Measurements from ENCODE around the gene GPN2. TPM values are rescaled to one million over a fixed set of nuclear protein-coding genes. Genes with fewer than 3 reads are reported as not detected.
"Not testable (repeated sequence)": the region's sequence is repeated elsewhere in the genome, so short reads cannot be mapped to it uniquely, and the experiment has no call there.

GPN2 gene
- total and polyA plus RNA-seq, 5 donors from 2014 or later, result 12.1 to 45.5 (median 21.9) TPM

DNA sequence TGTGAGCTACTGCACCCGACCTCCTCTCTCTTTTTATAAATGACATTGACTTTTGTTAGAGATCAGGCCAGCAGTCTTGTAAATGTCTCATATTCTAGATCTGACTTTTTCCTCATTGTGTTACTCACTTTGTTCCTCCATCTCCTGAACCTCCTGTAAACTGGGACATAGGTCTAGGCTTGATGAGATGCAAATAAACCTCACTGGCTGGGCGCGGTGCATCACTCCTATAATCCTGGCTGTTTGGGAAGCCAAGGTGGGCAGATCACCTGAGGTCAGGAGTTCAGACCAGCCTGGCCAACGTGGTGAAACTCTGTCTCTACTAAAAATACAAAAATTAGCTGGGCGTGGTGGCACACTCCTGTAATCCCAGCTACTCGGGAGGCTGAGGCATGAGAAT is 42.3 kb downstream of the GPN2 start:
- H3K36me3 Mint-ChIP-seq, result peaks cover 36% of the 10 kb centered on the region
- not testable (repeated sequence) for H3K4me1 ChIP-seq (ENCODE audit: control insufficient read depth, insufficient read depth, low read length, poor library complexity, severe bottlenecking); H3K9me3 ChIP-seq (ENCODE audit: control insufficient read depth in 2 of 2, low read length in 2 of 2); H3K27ac ChIP-seq (ENCODE audit: insufficient read depth, low read length, poor library complexity, severe bottlenecking); H3K9me3 Mint-ChIP-seq; ATAC-seq (ENCODE audit: low read depth in 2 of 2); H3K27me3 Mint-ChIP-seq; H3K4me3 Mint-ChIP-seq; H3K27me3 ChIP-seq (ENCODE audit: control insufficient read depth, insufficient read depth, low read length); DNase-seq; H3K4me3 ChIP-seq (ENCODE audit: low read depth, low read length)
- H3K27ac Mint-ChIP-seq, result peak overlapping the region in 1 of 3 donors; percentile 84
- H3K4me1 Mint-ChIP-seq, result peaks cover 0 to 14% (median 7%) of the 10 kb centered on the region in 4 donors
- H3K36me3 ChIP-seq (ENCODE audit: control insufficient read depth, insufficient read depth, low read length), result peaks cover 64% of the 10 kb centered on the region

DNA sequence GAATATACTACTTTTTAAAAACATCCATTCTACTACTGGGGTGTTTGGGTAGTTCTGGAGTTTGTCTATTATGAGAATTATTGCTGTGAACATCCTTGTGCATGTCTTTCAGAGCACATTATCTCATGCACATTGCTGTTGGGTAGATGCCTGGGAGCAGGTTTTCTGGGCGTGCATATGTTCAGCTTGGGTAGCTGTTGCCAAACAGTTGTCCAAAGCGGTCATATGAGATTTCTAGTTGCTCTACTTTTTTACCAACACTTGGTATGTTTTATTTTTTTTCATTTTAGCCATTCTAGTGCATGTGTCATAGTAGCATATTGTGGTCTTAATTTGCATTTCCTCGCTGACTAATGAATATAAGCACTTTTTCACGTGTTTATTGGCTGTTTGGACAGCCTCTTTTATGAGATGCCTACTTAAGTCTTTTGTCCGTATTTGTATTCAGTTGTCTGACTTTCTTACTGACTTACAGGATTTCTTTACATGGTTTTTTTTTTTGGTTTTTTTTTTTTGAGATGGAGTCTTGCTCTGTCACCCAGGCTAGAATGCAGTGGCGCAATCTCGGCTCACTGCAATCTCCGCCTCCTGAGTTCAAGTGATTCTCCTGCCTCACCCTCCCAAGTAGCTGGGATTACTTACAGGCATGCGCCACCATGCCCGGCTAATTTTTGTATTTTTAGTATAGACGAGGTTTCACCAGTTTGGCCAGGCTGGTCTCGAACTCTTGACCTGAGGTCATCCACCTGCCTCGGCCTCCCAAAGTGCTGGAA is 45.5 kb downstream of the GPN2 start:
- H3K27me3 Mint-ChIP-seq, result no peaks in the 10 kb centered on the region
- Histone ChIP-seq H3K27me3 (ENCODE audit: control insufficient read depth, insufficient read depth, low read length) (no peaks in the 10 kb centered on the region), H3K4me3 (ENCODE audit: low read depth, low read length) (no peak overlapping the region), H3K36me3 (ENCODE audit: control insufficient read depth, insufficient read depth, low read length) (peaks cover 56% of the 10 kb centered on the region), H3K27ac (ENCODE audit: insufficient read depth, low read length, poor library complexity, severe bottlenecking) (no peak overlapping the region), H3K4me1 (ENCODE audit: control insufficient read depth, insufficient read depth, low read length, poor library complexity, severe bottlenecking) (peaks cover 7% of the 10 kb centered on the region), H3K9me3 (ENCODE audit: control insufficient read depth in 2 of 2, low read length in 2 of 2) (no peaks in the 10 kb centered on the region)
- peak overlapping the region in 2 of 3 donors; percentile 55 to 58 for H3K27ac Mint-ChIP-seq
- peaks cover 0 to 15% (median 6%) of the 10 kb centered on the region in 4 donors for H3K4me1 Mint-ChIP-seq
- DNase-seq (no peak), ATAC-seq (ENCODE audit: low read depth in 2 of 2) (no peak)
- H3K36me3 Mint-ChIP-seq, result peaks cover 13% of the 10 kb centered on the region
- no peak overlapping the region for H3K4me3 Mint-ChIP-seq
- no peaks in the 10 kb centered on the region for H3K9me3 Mint-ChIP-seq

DNA sequence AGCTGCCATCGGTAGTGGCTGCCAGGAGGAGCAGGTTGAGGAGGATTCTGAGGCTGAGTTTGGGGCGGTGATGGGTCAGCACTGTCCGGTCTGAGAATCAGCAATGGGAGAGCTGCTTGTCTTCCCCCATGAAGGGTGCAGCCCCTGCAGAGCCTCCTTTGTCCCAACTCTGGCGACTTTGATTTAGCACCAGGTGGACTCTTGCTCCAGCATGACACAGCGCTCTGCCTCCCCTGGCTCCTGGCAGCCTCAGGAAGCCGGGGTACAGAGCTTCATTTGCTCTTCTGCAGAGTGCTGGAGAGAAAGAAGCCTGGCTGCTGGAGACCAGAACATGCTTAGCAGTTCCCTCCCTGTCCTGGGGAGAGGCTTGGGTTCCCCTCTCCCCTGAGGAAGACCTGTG is 50.3 kb downstream of the GPN2 start:
- H3K27me3 Mint-ChIP-seq, result no peaks in the 10 kb centered on the region
- H3K4me3 Mint-ChIP-seq, result no peak overlapping the region
- peaks cover 21% of the 10 kb centered on the region for H3K36me3 Mint-ChIP-seq
- H3K36me3 ChIP-seq (ENCODE audit: control insufficient read depth, insufficient read depth, low read length), result peaks cover 47% of the 10 kb centered on the region
- H3K4me3 ChIP-seq (ENCODE audit: low read depth, low read length), result no peak overlapping the region
- ATAC-seq (ENCODE audit: low read depth in 2 of 2) (no peak), DNase-seq (no peak)
- no peaks in the 10 kb centered on the region for H3K9me3 ChIP-seq (ENCODE audit: control insufficient read depth in 2 of 2, low read length in 2 of 2)
- peak overlapping the region; percentile 83 for H3K27ac ChIP-seq (ENCODE audit: insufficient read depth, low read length, poor library complexity, severe bottlenecking)
- H3K4me1 ChIP-seq (ENCODE audit: control insufficient read depth, insufficient read depth, low read length, poor library complexity, severe bottlenecking), result peaks cover 25% of the 10 kb centered on the region
- H3K4me1 Mint-ChIP-seq, result peaks cover 6 to 37% (median 25%) of the 10 kb centered on the region in 4 donors
- H3K27ac Mint-ChIP-seq, result peak overlapping the region in 1 of 3 donors; percentile 89
- H3K27me3 ChIP-seq (ENCODE audit: control insufficient read depth, insufficient read depth, low read length), result no peaks in the 10 kb centered on the region
- no peaks in the 10 kb centered on the region for H3K9me3 Mint-ChIP-seq

DNA sequence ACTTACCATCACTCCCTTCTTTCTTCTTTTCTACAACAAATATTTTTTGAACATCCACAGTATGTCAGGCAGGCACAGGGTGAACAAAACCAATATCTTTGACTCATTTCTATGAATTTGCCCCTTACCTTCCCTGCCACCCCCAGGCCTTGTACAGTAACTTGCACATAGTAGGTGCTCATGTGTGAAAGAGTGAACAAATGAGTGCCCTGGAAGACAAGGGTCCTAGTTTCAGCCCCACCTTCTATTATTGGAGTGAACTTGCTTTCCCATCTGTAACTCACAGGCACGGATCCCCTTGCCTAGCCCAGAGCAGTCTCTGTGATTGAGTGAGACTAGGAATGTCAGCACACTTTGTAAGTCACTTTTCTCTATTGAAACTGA is 50.8 kb downstream of the GPN2 start:
- no peaks in the 10 kb centered on the region for H3K9me3 ChIP-seq (ENCODE audit: control insufficient read depth in 2 of 2, low read length in 2 of 2)
- ATAC-seq (ENCODE audit: low read depth in 2 of 2) (no peak), DNase-seq (no peak)
- peaks cover 6 to 40% (median 26%) of the 10 kb centered on the region in 4 donors for H3K4me1 Mint-ChIP-seq
- peaks cover 51% of the 10 kb centered on the region for H3K36me3 ChIP-seq (ENCODE audit: control insufficient read depth, insufficient read depth, low read length)
- H3K27me3 Mint-ChIP-seq, result no peaks in the 10 kb centered on the region
- no peak overlapping the region for H3K4me3 Mint-ChIP-seq
- H3K4me3 ChIP-seq (ENCODE audit: low read depth, low read length), result peak overlapping the region; percentile 13
- peak overlapping the region; percentile 83 for H3K27ac ChIP-seq (ENCODE audit: insufficient read depth, low read length, poor library complexity, severe bottlenecking)
- no peaks in the 10 kb centered on the region for H3K9me3 Mint-ChIP-seq
- peaks cover 27% of the 10 kb centered on the region for H3K4me1 ChIP-seq (ENCODE audit: control insufficient read depth, insufficient read depth, low read length, poor library complexity, severe bottlenecking)
- peaks cover 21% of the 10 kb centered on the region for H3K36me3 Mint-ChIP-seq
- H3K27me3 ChIP-seq (ENCODE audit: control insufficient read depth, insufficient read depth, low read length), result no peaks in the 10 kb centered on the region
- H3K27ac Mint-ChIP-seq, result peak overlapping the region; percentile 82 to 93 (median 89)

DNA sequence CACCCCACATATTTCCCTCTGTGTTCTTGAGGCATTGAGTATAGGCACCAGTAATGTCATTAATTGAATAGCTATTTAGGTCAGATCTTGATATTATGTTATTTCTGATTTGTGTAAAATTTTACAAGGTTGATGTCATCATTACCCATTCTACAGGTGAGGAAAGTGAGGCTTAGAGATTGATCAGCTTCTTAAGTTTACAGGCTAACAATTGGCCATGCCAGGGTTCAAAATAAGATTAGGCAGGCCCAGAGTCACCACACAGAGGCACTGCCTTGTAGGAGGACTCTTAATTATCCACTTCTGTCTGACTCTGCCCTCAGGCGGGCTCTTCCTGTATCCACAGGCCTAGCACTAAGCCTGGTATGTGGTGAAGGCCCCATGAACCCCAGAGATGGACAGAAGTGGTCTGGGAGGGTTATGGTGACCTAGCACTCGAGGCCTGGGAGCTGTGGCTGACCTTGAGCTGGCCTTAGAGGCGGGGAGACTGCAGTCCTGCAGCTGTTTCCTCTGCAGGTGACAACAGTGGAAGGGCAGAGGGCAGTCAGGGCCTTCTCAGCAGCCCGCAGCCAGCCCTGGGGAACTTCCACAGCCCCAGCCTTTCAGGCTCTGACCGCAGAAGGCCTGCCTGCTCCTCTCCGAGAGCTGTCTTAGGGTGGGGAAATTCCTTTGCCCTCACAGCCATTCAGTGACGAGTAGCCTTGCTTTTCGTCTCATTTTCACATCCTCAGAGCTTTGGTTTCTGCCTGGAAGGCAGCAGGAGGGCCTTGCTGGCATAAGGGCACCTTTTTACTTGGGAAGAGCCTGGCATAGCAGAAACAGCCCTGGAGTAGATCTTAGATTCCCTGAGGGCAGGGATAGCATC is 51.4 kb downstream of the GPN2 start:
- Mint-ChIP-seq H3K9me3 (no peaks in the 10 kb centered on the region), H3K36me3 (peaks cover 19% of the 10 kb centered on the region), H3K4me3 (peak overlapping the region in 2 of 4 donors; percentile 31 to 67), H3K4me1 (peaks cover 6 to 45% (median 25%) of the 10 kb centered on the region in 4 donors), H3K27me3 (no peaks in the 10 kb centered on the region), H3K27ac (peak overlapping the region; percentile 82 to 93 (median 89))
- Histone ChIP-seq H3K27ac (ENCODE audit: insufficient read depth, low read length, poor library complexity, severe bottlenecking) (peak overlapping the region; percentile 83), H3K4me3 (ENCODE audit: low read depth, low read length) (peak overlapping the region; percentile 42), H3K9me3 (ENCODE audit: control insufficient read depth in 2 of 2, low read length in 2 of 2) (no peaks in the 10 kb centered on the region), H3K4me1 (ENCODE audit: control insufficient read depth, insufficient read depth, low read length, poor library complexity, severe bottlenecking) (peaks cover 33% of the 10 kb centered on the region), H3K36me3 (ENCODE audit: control insufficient read depth, insufficient read depth, low read length) (peaks cover 51% of the 10 kb centered on the region), H3K27me3 (ENCODE audit: control insufficient read depth, insufficient read depth, low read length) (no peaks in the 10 kb centered on the region)
- ATAC-seq (ENCODE audit: low read depth in 2 of 2) (peak; percentile 80 to 81), DNase-seq (peak; percentile 36 to 59 (median 49))

DNA sequence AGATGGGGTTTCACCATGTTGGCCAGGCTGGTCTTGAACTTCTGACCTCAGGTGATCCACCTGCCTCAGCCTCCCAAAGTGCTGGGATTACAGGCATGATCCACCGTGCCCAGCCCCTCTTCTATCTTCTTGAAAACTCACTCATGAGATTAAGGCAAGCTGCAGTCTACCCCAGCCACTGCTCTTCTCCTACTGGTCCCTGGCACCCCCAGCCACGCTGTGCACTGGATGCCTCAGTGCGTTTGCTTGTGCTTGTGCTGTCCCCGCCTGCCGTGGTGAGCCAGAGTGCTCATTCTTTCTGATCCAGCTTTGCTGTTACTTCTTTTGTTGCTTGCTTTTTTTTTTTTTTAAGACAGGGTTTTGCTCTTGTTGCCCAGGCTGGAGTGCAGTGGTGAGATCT is 52.4 kb downstream of the GPN2 start:
- not testable (repeated sequence) for H3K27me3 ChIP-seq (ENCODE audit: control insufficient read depth, insufficient read depth, low read length); DNase-seq; H3K27ac ChIP-seq (ENCODE audit: insufficient read depth, low read length, poor library complexity, severe bottlenecking); H3K4me3 ChIP-seq (ENCODE audit: low read depth, low read length); H3K9me3 ChIP-seq (ENCODE audit: control insufficient read depth in 2 of 2, low read length in 2 of 2); ATAC-seq (ENCODE audit: low read depth in 2 of 2); H3K9me3 Mint-ChIP-seq; H3K27me3 Mint-ChIP-seq
- Histone ChIP-seq H3K36me3 (ENCODE audit: control insufficient read depth, insufficient read depth, low read length) (peaks cover 47% of the 10 kb centered on the region), H3K4me1 (ENCODE audit: control insufficient read depth, insufficient read depth, low read length, poor library complexity, severe bottlenecking) (peaks cover 43% of the 10 kb centered on the region)
- peaks cover 22% of the 10 kb centered on the region for H3K36me3 Mint-ChIP-seq
- peaks cover 6 to 54% (median 34%) of the 10 kb centered on the region in 4 donors for H3K4me1 Mint-ChIP-seq
- peak overlapping the region; percentile 46 to 89 (median 82) for H3K27ac Mint-ChIP-seq
- H3K4me3 Mint-ChIP-seq, result peak overlapping the region in 1 of 4 donors; percentile 63

DNA sequence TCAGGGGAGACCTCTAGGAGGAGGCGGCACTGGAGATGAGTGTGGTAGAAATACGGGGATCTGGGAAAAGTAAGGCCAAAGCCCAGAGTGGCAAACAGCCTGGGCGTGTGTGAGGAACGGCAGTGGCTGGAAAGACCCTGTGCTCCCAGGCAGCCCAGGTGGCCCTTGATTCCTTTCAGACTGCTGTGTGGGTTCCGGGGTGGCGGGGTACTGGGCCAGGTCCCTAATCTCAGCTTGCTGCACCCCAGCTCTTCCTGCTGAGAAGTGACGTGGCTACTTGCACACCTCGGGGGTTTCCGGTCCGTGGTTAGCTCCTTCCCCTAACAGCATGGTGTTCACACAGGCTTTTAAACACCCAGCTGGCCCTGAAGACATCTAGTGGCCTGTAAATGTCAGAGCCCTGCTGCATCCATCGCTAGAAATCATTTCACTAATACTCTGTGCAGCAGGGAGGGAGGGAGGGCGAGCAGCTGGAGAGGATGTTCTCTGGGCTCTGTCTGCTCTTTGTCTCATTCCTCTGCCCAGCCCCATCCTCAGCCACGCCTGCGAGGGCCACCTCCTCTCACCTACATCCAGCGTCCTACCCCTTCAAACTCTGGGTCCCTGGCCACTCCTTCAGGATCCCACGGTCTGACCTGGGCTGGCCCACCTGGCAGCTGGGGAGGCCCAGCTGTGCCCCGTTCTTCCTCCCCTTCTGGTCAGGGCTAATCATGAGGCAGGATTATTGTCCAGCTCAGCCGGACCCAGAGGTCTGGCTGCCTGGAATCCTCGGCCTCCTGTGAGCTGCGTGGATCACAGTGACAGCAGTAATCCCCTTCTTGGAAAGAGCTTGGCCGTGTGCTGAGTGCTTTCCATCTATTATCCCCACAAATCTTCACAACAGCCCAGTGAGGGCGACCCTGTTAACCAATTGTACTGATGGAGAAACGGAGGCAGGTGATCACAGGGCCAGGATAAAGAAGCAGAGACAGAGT is 56.4 kb downstream of the GPN2 start:
- Mint-ChIP-seq H3K36me3 (peaks cover 33% of the 10 kb centered on the region), H3K27ac (peak overlapping the region; percentile 99 to 100 (median 100)), H3K4me1 (peaks cover 12 to 84% (median 57%) of the 10 kb centered on the region in 4 donors), H3K9me3 (no peaks in the 10 kb centered on the region), H3K27me3 (no peaks in the 10 kb centered on the region), H3K4me3 (peak overlapping the region; percentile 79 to 89 (median 84))
- H3K27ac ChIP-seq (ENCODE audit: insufficient read depth, low read length, poor library complexity, severe bottlenecking), result peak overlapping the region; percentile 99
- H3K4me1 ChIP-seq (ENCODE audit: control insufficient read depth, insufficient read depth, low read length, poor library complexity, severe bottlenecking), result peaks cover 69% of the 10 kb centered on the region
- DNase-seq (peak; percentile 90 to 98 (median 94)), ATAC-seq (ENCODE audit: low read depth in 2 of 2) (peak; percentile 97 to 98)
- peak overlapping the region; percentile 65 for H3K4me3 ChIP-seq (ENCODE audit: low read depth, low read length)
- no peaks in the 10 kb centered on the region for H3K9me3 ChIP-seq (ENCODE audit: control insufficient read depth in 2 of 2, low read length in 2 of 2)
- H3K36me3 ChIP-seq (ENCODE audit: control insufficient read depth, insufficient read depth, low read length), result peaks cover 33% of the 10 kb centered on the region
- no peaks in the 10 kb centered on the region for H3K27me3 ChIP-seq (ENCODE audit: control insufficient read depth, insufficient read depth, low read length)

Data from CD4-positive, CD25-positive, alpha-beta regulatory T cell (primary cell).